GM18511 (cell line): Measurements from ENCODE around the gene SLC32A1.

Experiments used
- ATAC-seq: cut with Tn5 transposase; IDR thresholded peaks from one replicate; pipeline ENCODE4 v1.9.1; 2021; ENCODE audit warnings: mild to moderate bottlenecking, moderate library complexity; ENCODE audit not compliant: unreplicated experiment

The SLC32A1 gene

GRCh38 chr20:38751360-38751976 lies 27.2 kb downstream of the SLC32A1 start:
- no peak for ATAC-seq

- no peak for ATAC-seq
Observed at GRCh38 chr20:38752029-38752428, 27.7 kb downstream of the SLC32A1 start.

- no peak for ATAC-seq
Observed at GRCh38 chr20:38754924-38755323, 30.6 kb downstream of the SLC32A1 start.

- ATAC-seq, result no peak
Observed at GRCh38 chr20:38755324-38755910, 31.1 kb downstream of the SLC32A1 start.

- no peak for ATAC-seq
Observed at GRCh38 chr20:38757145-38757775, 33.0 kb downstream of the SLC32A1 start.

GRCh38 chr20:38759106-38759505 lies 34.8 kb downstream of the SLC32A1 start:
- no peak for ATAC-seq

GRCh38 chr20:38760978-38761377 lies 36.7 kb downstream of the SLC32A1 start:
- no peak for ATAC-seq

GRCh38 chr20:38762174-38762573 lies 37.9 kb downstream of the SLC32A1 start:
- no peak for ATAC-seq

GRCh38 chr20:38763616-38764015 lies 39.3 kb downstream of the SLC32A1 start:
- no peak for ATAC-seq

- ATAC-seq, result no peak
Observed at GRCh38 chr20:38764567-38765318, 40.5 kb downstream of the SLC32A1 start.

- ATAC-seq, result no peak
Observed at GRCh38 chr20:38766071-38766470, 41.8 kb downstream of the SLC32A1 start.

GRCh38 chr20:38769376-38770295 lies 45.4 kb downstream of the SLC32A1 start:
- ATAC-seq, result no peak

- ATAC-seq, result no peak
Observed at GRCh38 chr20:38770546-38770945, 46.3 kb downstream of the SLC32A1 start.

- no peak for ATAC-seq
Observed at GRCh38 chr20:38770970-38771369, 46.7 kb downstream of the SLC32A1 start.

GRCh38 chr20:38771621-38772020 lies 47.3 kb downstream of the SLC32A1 start:
- ATAC-seq, result no peak

GRCh38 chr20:38774167-38774566 lies 49.9 kb downstream of the SLC32A1 start:
- no peak for ATAC-seq

GRCh38 chr20:38776363-38776762 lies 52.1 kb downstream of the SLC32A1 start:
- no peak for ATAC-seq
